Right kidney (tissue), 1 donor: ENCODE data around the gene ALOXE3.

Source experiments
- DNase-seq: peaks from one replicate; pipeline ENCODE4 v3.0.0-alpha.2; 2016

ALOXE3 gene

GRCh38 chr17:8046929-8047768 lies 71.2 kb downstream of the ALOXE3 start:
- DNase-seq: no peak

- DNase-seq: no peak
Measured at GRCh38 chr17:8046306-8046928, 71.9 kb downstream of the ALOXE3 start.
